GM10847 (cell line): ENCODE data around the gene DOCK1.

Experiments used
- POLR2A ChIP-seq: IDR thresholded peaks from 2 replicates; pipeline ENCODE4 v1.6.1; 2011; ENCODE audit not compliant: insufficient read length; ENCODE audit errors: extremely low read depth

DOCK1 gene

DNA sequence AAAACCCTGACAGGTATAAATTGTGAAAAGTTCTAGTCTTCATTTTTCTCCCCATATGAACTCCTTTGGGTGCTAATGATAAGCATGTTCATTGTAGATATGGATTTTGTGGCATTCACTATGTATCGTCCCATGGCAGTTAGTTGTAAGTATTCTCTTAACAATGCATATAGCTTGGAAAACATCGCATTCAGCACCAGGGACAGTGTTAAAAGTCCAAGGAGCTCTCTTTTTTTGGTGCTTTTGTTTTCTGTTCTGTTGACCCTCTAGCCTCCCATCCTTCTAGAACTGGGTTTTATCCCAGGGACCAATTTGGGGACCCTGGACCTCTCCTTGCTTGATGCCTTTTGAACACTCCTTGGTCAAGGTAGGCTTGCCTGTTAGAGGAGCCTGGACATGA is 253.4 kb downstream of the DOCK1 start:
- TF ChIP-seq POLR2A = no peak

DNA sequence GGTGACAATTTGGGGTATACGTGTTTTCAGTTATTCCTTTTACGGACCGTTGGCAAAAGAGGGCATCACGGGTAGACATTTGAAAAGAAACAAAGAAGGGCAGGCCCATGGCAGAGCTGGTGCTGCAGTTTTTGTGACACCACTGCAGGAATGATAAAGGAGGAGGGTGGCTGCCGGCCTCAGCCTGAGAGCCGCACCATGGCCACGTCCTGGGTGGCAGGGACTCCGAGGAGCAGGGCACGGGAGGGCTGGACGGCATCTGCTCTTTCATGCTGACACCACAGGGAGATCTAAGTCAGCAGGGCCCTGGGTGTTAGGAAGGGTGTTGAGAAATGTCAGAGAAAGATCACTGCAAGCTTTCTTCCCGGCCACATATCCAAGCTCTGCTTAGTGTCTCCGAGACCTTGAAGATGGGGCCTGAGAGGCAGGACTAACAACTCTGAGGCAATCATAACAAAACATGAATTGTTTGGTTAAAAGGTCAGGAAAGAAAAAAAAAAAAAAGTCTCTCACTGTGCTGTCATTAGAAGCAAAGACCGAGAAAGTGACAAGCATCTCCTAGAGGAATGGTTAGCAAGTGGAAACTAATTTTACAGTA is 254.5 kb downstream of the DOCK1 start:
- no peak for TF ChIP-seq POLR2A

DNA sequence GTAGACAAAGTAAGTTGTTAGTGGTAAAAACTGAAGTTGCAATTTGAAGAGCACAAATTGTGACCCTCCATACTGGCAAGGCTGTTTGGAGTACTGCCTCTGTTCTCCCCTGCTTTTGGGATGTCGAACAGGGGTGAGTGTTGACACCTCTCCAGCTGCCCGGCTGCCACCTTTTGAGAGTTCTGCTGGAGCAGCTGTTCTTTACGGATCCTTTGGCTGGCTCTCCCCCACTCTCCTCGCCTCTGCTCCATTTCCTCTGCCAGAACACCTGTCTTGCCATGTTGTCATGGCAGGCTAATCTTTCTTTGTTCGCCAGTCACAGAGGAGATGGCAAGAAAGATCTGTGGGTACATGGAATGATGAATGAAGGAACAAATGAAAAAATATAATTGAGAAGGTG is 256.3 kb downstream of the DOCK1 start:
- TF ChIP-seq POLR2A = no peak

DNA sequence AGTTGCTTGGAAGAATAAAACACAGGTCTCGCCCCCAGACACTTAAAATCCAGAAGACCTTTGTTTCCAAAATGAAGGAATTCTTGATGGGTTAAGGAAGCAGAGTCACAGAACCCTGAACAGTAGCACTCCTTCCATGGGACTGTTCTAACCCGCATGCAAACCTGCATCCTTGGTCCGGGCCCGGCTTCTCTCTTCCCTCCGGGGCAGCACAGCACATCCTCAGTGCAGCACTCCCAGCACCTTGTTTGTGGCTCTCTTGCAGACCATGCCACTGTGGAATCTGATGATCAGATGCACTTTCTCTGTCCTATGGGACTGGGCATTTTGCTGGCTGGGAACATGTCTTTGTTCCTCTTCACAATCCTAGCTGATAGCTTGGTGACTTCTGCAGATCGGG is 257.6 kb downstream of the DOCK1 start:
- no peak for TF ChIP-seq POLR2A

DNA sequence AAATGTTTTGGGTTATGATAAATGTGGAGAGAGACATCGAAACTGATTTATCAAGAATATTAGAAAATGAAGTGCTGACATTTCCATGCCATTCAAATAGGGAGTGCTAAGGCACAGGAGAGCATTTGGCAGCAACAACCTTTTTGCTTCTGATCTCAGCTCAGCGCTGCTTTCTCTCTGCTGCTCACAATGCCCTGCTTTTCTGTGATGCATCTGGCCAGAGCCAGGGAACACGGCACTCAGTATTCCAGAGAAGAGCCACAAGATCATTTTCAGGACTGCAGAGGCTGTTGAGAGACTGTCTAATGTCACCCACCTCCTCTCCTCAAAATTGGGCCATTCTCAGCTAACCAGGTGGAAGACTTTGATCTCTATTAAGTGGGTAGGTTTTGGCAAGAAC is 263.0 kb downstream of the DOCK1 start:
- TF ChIP-seq POLR2A = no peak

DNA sequence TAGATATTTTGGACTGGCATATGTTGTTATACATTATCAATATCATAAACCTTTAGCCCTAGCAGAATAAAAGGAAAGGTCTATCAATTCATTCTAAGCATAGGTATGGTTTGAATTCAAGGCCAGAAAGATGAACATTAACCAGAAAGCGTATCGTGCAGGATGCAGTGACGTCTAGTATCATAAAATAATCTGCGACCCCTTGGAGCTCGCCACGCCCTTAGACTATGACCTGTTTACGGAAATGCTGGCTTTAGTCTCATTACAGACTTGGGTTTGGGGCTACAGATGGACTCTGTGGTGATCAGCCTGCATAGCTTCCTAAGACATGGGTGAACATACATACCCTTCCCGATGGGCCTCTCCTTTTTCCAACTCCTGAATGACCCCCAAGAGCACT is 269.6 kb downstream of the DOCK1 start:
- TF ChIP-seq POLR2A = no peak

DNA sequence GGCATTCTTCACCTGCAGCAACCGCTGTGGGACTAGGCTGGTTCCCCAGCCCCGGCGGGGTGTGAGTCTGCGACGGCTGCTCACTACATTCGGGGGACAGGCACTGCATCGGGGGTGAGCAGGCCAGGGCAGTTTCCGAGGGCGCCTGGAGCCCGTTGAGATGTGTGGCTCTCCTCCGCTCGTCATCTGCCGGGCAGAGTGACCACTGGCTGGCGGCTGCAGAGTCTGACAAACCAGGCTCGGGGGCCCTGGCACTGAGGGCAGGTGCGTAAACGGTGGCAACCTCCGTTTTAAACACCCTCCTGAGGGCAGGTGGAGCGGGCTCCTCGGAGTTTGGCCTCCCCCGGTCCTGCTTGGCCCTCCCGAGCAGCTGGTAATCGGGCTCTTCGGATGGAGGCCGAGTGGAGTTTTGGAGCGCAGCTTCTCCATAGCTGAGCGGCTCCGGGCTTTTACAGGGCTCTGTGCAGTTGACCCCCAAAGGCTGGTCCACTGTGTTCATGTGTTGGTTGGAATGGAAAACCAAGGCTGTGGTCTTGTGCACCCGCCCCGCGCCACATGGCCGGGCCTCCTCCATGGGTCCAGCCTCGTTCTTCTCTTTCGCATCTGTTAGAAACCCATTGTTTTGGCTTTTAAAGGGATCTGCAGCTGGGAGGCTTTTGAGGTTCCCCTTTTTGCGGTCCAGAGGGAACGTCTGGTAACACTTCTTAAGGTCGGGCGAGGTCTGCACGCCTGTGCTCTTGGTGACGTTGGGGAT is 270.3 kb downstream of the DOCK1 start:
- TF ChIP-seq POLR2A = no peak

DNA sequence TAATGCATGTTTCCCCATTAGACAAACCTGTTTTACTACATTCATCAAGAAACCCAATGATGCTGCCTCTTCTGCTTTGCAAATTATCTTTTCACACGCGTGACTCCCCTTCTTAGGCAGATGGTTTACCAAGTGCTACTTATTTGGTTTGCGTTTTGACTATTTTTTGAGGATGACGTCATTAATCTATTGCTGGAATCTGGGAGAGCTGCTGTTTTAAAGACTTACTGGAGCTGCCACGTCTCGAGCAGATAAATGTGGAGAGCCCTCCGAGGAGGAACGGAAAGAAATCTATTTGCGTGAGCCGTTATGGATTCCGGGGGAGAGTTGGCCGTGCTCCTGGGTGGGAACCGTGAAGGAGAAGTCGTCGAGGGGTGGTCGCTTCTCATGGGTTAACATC is 271.4 kb downstream of the DOCK1 start:
- no peak for TF ChIP-seq POLR2A

DNA sequence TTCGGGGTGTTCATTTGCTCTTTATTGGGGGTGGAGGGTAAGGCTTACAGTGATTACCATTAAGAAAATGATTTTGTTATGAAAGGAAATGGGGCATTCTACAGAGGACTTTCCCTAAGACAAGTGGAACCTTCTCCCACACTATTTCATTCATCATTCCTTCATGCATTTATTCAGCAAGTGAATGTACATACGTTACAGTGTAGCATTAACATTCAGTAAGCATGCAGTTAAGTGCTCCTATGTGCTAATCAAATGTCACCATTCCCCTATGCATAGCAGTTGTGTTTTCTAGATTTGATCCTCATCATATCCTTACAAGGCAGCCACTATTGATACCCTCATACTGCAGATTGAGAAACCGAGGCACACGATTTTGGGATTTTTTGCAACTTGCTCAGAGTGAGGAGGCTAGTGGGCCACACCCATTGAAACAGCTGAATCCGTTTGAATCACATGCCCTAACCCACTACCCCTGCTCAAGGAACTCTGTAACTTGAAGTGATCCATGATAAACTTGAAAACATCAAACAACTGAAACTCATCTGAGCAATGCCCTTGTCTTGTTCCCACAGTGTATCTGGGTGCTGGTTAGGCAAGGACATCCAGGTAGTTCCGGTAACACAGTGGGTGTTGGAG is 274.5 kb downstream of the DOCK1 start:
- no peak for TF ChIP-seq POLR2A

DNA sequence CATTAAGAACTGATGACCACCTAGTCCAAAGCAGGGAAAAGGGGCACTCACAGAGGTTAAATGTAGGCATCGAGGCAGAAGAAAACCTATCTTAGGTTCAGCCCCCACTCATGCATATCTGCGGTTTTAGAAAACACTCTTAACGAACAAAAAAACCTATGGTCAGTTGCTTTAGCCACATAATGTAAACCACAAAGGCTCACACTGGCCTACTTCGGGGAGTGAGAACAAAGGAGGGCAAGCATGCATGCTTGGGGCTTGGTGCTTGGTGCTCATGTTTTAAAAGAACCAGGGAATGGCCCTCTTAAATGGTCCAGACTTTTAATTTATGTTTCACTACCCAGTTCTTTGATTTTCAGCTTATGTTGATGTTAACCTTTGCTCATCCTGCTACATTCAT is 276.9 kb downstream of the DOCK1 start:
- no peak for TF ChIP-seq POLR2A

DNA sequence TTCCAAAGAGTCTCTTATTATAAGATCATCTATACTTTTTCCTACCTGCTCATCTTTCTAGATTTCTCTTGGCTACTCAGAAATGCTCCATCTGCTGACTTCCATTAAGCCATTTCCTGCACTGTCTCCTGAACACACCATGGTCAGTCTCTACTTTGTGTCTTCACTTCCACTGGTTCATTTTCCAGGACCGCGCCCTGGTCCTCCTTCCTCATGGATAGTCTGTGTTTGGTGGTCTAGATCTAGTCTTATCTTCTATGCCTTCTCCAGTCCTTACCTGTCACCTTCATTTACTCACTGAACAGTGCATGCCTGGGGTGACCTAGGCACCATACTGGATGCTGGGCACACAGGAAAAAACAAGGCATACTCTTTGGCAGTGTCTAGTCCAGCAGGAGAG is 279.4 kb downstream of the DOCK1 start:
- no peak for TF ChIP-seq POLR2A

DNA sequence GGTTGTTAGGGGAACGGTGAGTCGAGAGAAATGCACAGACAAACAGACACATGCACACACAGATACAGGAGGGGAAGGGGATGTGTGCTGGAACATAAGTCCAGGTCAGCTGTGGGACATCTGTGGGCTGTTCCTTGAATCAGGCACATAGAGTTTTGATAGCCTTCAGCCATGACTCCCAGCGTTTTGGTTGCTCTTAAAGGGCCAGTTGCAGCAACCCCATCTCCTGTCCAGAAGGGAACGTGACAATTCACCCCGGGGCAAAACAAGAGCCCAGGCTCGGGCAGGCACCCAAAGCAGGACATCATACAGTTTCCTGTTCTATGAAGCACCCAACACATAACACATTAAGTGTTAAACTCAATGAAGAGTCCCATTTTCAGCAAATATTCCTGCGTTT is 281.6 kb downstream of the DOCK1 start:
- TF ChIP-seq POLR2A = no peak

DNA sequence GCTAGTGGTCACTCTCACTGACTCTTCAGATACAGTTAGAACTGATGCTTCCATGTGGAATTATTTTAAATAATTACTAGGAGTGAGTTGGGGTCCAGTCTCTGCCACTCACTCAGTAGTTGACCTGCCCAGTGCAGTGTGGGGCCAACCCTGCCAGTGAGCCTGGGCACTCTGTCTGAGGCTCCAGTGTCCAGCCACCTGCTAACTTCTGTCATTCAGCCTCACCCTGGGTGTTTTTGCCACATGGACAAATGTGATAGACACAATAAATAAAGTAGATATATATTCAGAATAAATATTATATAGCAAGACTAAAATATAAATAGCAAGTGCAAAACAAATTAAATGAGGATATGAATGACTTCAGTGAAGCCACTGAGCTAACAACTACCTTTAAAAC is 284.0 kb downstream of the DOCK1 start:
- TF ChIP-seq POLR2A = no peak

DNA sequence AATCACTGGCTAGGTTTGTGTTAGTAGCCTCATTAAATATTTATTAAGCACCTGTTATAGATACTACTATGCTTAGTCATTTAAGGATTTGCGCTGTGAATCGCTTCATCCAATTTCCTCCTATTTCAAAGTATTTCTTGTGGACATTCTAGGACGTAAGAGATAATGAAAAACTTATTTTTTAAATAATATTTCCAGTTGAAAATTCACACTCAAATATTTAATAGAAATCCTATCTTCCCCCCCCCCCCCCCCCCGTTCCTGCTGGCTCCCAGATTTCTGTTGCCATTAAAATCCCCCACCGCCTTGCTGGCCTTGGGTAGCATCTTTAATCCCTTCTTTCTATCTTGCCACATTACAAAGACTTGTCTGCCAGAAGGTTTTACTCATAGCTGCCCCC is 285.2 kb downstream of the DOCK1 start:
- TF ChIP-seq POLR2A = no peak

DNA sequence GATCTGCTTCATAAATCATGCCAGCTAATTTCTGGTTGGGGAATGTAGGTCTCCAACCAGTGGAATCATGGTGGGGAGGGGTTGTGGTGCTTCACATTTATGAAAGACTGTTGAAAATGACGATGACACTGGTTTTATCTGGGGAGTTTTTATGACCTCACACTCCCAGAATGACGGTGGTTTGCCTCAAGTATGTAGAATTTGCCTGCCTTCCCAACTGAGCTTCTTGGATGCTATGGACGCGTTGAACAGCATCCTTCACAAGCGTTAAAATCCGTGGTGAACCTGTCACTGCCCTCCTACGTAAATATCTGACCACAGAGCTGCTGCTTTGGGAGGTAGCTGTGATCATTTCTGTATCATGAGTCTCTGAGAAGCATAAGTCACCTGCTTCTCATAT is 287.9 kb downstream of the DOCK1 start:
- TF ChIP-seq POLR2A = no peak

DNA sequence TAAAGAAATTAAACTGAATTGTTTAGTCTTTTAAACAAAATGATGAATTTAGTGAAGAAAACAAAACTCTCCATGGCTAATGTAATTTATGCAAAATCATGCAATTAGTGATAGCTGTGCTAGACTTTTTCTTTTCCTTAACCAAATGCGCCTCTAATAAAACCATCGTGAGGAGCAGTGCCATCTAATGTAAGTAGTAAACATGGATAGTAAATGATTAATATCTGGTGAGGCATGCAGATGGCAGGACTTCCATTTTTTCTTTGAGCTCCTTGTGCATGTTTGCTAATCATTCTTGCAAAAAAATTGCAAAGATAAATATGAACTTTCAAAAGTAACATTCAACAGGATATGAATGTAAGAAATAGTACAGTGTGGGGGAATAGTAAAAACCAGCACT is 288.9 kb downstream of the DOCK1 start:
- TF ChIP-seq POLR2A = no peak

DNA sequence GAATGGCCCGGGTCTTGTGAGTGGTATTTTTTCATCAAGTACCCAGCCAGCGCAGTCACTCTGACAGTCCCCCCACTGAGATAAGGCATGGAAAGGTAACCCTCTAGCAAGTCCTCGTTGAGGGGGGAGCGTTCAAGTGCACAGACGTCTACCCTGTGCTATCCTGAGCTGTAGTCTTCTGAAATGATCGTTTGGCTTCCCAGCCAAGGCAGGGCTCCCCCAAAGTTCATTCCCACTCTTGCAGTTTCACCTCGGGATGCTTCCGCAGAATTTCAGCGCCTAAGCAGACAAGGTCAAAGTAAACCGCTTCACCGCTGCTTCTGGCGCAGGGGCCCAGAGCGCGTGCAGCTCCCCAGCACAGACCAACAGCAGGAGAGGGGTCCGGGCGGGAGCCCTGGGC is 289.4 kb downstream of the DOCK1 start:
- TF ChIP-seq POLR2A = no peak
